Measurements from ENCODE around the gene DPEP3. TPM values are rescaled to one million over a fixed set of nuclear protein-coding genes. Genes with fewer than 3 reads are reported as not detected.

The DPEP3 gene
- polyA plus RNA-seq, 1 donor (not counting 4 experiments of a cell fraction or from before 2014, with no cell fraction given): not detected

GRCh38 chr16:67951485-67951884, 28.8 kb downstream of the DPEP3 start:
- Histone ChIP-seq H3K4me2 (ENCODE audit: control insufficient read depth, extremely low read depth, insufficient read depth, low read depth, low read length) (no peak overlapping the region), H3K79me2 (ENCODE audit: control insufficient read depth, insufficient read depth, low read length) (peaks cover 12% of the 10 kb centered on the region), H3K9me3 (ENCODE audit: control insufficient read depth, low read depth, low read length) (no peaks in the 10 kb centered on the region), H3K27ac (ENCODE audit: control insufficient read depth, insufficient read depth, low read length) (no peak overlapping the region), H3K27me3 (ENCODE audit: control insufficient read depth, extremely low read depth, insufficient read depth, low read length) (no peaks in the 10 kb centered on the region), H3K36me3 (ENCODE audit: control insufficient read depth in 2 of 2, extremely low read depth in 1 of 2, insufficient read depth in 2 of 2, low read length in 2 of 2) (peaks cover 69 to 74% of the 10 kb centered on the region in 2 experiments), H4K20me1 (ENCODE audit: control insufficient read depth, extremely low read depth, insufficient read depth, low read length) (peaks cover 12% of the 10 kb centered on the region), H3K9ac (ENCODE audit: control insufficient read depth, extremely low read depth, insufficient read depth, low read length) (no peak overlapping the region), H3K4me3 (ENCODE audit: control insufficient read depth in 2 of 3, extremely low read depth in 1 of 3, insufficient read depth in 2 of 3, low read depth in 1 of 3, low read length in 3 of 3) (no peak overlapping the region), H3K9me1 (ENCODE audit: control insufficient read depth, extremely low read depth, insufficient read depth, low read length) (peaks cover 2% of the 10 kb centered on the region), H2AFZ (ENCODE audit: control insufficient read depth, low read length) (no peak overlapping the region), H3K4me1 (ENCODE audit: control insufficient read depth, extremely low read depth, insufficient read depth, low read length) (no peaks in the 10 kb centered on the region)
- no peak for TF ChIP-seq CTCF (optimal IDR thresholded peaks at IDR 0.05 in 1 of 3, IDR thresholded peaks at IDR 0.05 in 1 of 3, conservative IDR thresholded peaks at IDR 0.05 in 1 of 3; ENCODE audit: extremely low read depth in 1 of 3, insufficient read depth in 2 of 3, low read length in 3 of 3)
- TF ChIP-seq EZH2 (IDR thresholded peaks at IDR 0.05; ENCODE audit: low read length): no peak
- dilution Hi-C loops (cut with MboI; ENCODE audit: extremely low pct_ligation_motif_present, low sequenced_read_pairs): no loop called here
- DNase-seq (ENCODE audit: low read depth, low spot score): no peak
- FAIRE-seq: no peak

- Histone ChIP-seq H2AFZ (ENCODE audit: control insufficient read depth, low read length) (no peak overlapping the region), H3K36me3 (ENCODE audit: control insufficient read depth in 2 of 2, extremely low read depth in 1 of 2, insufficient read depth in 2 of 2, low read length in 2 of 2) (peaks cover 79 to 80% of the 10 kb centered on the region in 2 experiments), H3K4me1 (ENCODE audit: control insufficient read depth, extremely low read depth, insufficient read depth, low read length) (no peaks in the 10 kb centered on the region), H4K20me1 (ENCODE audit: control insufficient read depth, extremely low read depth, insufficient read depth, low read length) (peaks cover 12% of the 10 kb centered on the region), H3K4me2 (ENCODE audit: control insufficient read depth, extremely low read depth, insufficient read depth, low read depth, low read length) (no peak overlapping the region), H3K79me2 (ENCODE audit: control insufficient read depth, insufficient read depth, low read length) (peaks cover 12% of the 10 kb centered on the region), H3K4me3 (ENCODE audit: control insufficient read depth in 2 of 3, extremely low read depth in 1 of 3, insufficient read depth in 2 of 3, low read depth in 1 of 3, low read length in 3 of 3) (no peak overlapping the region), H3K27ac (ENCODE audit: control insufficient read depth, insufficient read depth, low read length) (no peak overlapping the region), H3K9me3 (ENCODE audit: control insufficient read depth, low read depth, low read length) (no peaks in the 10 kb centered on the region), H3K9ac (ENCODE audit: control insufficient read depth, extremely low read depth, insufficient read depth, low read length) (no peak overlapping the region), H3K9me1 (ENCODE audit: control insufficient read depth, extremely low read depth, insufficient read depth, low read length) (peaks cover 2% of the 10 kb centered on the region), H3K27me3 (ENCODE audit: control insufficient read depth, extremely low read depth, insufficient read depth, low read length) (no peaks in the 10 kb centered on the region)
- TF ChIP-seq EZH2 (IDR thresholded peaks at IDR 0.05; ENCODE audit: low read length) (no peak), CTCF (optimal IDR thresholded peaks at IDR 0.05 in 1 of 3, IDR thresholded peaks at IDR 0.05 in 1 of 3, conservative IDR thresholded peaks at IDR 0.05 in 1 of 3; ENCODE audit: extremely low read depth in 1 of 3, insufficient read depth in 2 of 3, low read length in 3 of 3) (no peak)
- dilution Hi-C loops (cut with MboI; ENCODE audit: extremely low pct_ligation_motif_present, low sequenced_read_pairs): no loop called here
- DNase-seq (ENCODE audit: low read depth, low spot score): no peak
- FAIRE-seq: no peak
Measured at GRCh38 chr16:67950335-67950843, 29.9 kb downstream of the DPEP3 start.

Measured in keratinocyte (primary cell).